ENCODE measurements around the gene PPA1. TPM values are rescaled to one million over a fixed set of nuclear protein-coding genes. Genes with fewer than 3 reads are reported as not detected.

The PPA1 gene
- total RNA-seq (2014; rRNA removed; shearing (Covaris generic)) = 98.0 and 107 TPM in 2 replicates

GRCh38 chr10:70233109-70233938 is at the start of gene PPA1:
PPA1 (minus strand) TSS chr10:70233429; CDS start chr10:70233327, 102 bp downstream.

Small RNA genes lying within 50 kb of the gene (small RNA-seq; reads per million reads assigned to genes)
- gene RPS25P9 = not detected

Other genes starting within 250 kb of the PPA1 start
- 8.1 and 14.7 TPM in 2 replicates for gene MACROH2A2, start 180.6 kb downstream of the PPA1 start, total RNA-seq (2014; rRNA removed; shearing (Covaris generic))
- 5.1 and 5.5 TPM in 2 replicates for gene AIFM2, start 100.6 kb downstream of the PPA1 start, total RNA-seq (2014; rRNA removed; shearing (Covaris generic))
- gene TYSND1, start 86.7 kb downstream of the PPA1 start, total RNA-seq (2014; rRNA removed; shearing (Covaris generic)) = 17.3 and 19.6 TPM in 2 replicates
- gene SAR1A, start 62.9 kb downstream of the PPA1 start, total RNA-seq (2014; rRNA removed; shearing (Covaris generic)) = 42.3 and 47.9 TPM in 2 replicates
- gene NPFFR1, start 50.6 kb upstream of the PPA1 start, total RNA-seq (2014; rRNA removed; shearing (Covaris generic)) = not detected in 2 replicates
- 2.3 and 2.4 TPM in 2 replicates for gene LRRC20, start 149.2 kb upstream of the PPA1 start, total RNA-seq (2014; rRNA removed; shearing (Covaris generic))
- 6.5 and 8.4 TPM in 2 replicates for gene EIF4EBP2, start 170.7 kb upstream of the PPA1 start, total RNA-seq (2014; rRNA removed; shearing (Covaris generic))
- gene NODAL, start 208.3 kb upstream of the PPA1 start, total RNA-seq (2014; rRNA removed; shearing (Covaris generic)) = not detected in 2 replicates
- gene PALD1, start 245.3 kb upstream of the PPA1 start, total RNA-seq (2014; rRNA removed; shearing (Covaris generic)) = 1.4 and 1.6 TPM in 2 replicates